Endothelial cell of umbilical vein (primary cell): ENCODE data around the gene POU3F1. TPM values are rescaled to one million over a fixed set of nuclear protein-coding genes. Genes with fewer than 3 reads are reported as not detected.

Experiments used
- BruUV-seq: library from RNA; stranded (reverse); fragments of 400-500 nt; replicated peaks from 2 replicates; lab custom pipeline; 2021; lab: Mats Ljungman, UMichigan
- CTCF ChIA-PET: fragments of 300-600, 350-600 bp; sonication (Branson Sonifier 250); formaldehyde crosslinking; loops from one replicate; lab custom pipeline; 2021; ENCODE audit warnings: antibody characterized with exemption, inconsistent platforms; lab: Charles Lee
- POLR2A ChIA-PET: fragments of 300-600, 350-600 bp; sonication (Branson Sonifier 250); formaldehyde crosslinking; loops from one replicate; lab custom pipeline; 2021; ENCODE audit warnings: antibody characterized with exemption, inconsistent platforms; lab: Charles Lee
- DNase-seq: peaks from one replicate; pipeline ENCODE4 v3.0.0-alpha.2; 2011; ENCODE audit warnings: low read depth, low spot score
- FAIRE-seq: peaks from 2 replicates; lab custom pipeline; 2011; peaks lifted over from hg19 to GRCh38; lab: Jason Lieb, UNC
- H2AFZ ChIP-seq: 2 replicates; pipeline ENCODE4 v1.6.0; 2012; ENCODE audit warnings: low read depth, low read length, control low read depth, inconsistent platforms
- H3K27ac ChIP-seq: 2 replicates; pipeline ENCODE4 v1.5.1; 2011; ENCODE audit warnings: low read depth, mild to moderate bottlenecking, control low read depth, low read length, moderate library complexity; ENCODE audit not compliant: insufficient read depth
- H3K27me3 ChIP-seq, 2 experiments: 2 replicates each; pipeline versions ENCODE4 v1.6.0 to v1.6.1; 2011; ENCODE audit warnings: low read length in 2 of 2, mixed read lengths in 1 of 2; ENCODE audit not compliant: control insufficient read depth in 2 of 2, insufficient read depth in 2 of 2
- H3K36me3 ChIP-seq, 2 experiments: 2 replicates in 1 of 2; 3 replicates in 1 of 2; pipeline ENCODE4 v1.5.1; 2011; ENCODE audit warnings: low read length in 2 of 2, mild to moderate bottlenecking in 1 of 2, moderate library complexity in 1 of 2; ENCODE audit not compliant: control insufficient read depth in 2 of 2, insufficient read depth in 2 of 2; ENCODE audit errors: extremely low read depth in 1 of 2
- H3K4me1 ChIP-seq: 3 replicates; pipeline ENCODE4 v1.5.1; 2011; ENCODE audit warnings: mild to moderate bottlenecking, low read length; ENCODE audit not compliant: control insufficient read depth, insufficient read depth; ENCODE audit errors: extremely low read depth
- H3K4me2 ChIP-seq: 2 replicates; pipeline ENCODE4 v1.6.1; 2011; ENCODE audit warnings: low read length, control low read depth, mixed read lengths; ENCODE audit not compliant: insufficient read depth
- H3K4me3 ChIP-seq, 3 experiments: fragments of 200-600 bp in 1 of 3; sonication (generic), shearing (Covaris generic) in 1 of 3; replicated peaks in 1 of 3; 2 replicates each; pipeline ENCODE4 v1.5.1; 2011 to 2016; ENCODE audit warnings: control low read depth in 3 of 3, low read length in 3 of 3, mild to moderate bottlenecking in 2 of 3, inconsistent platforms in 1 of 3, low read depth in 1 of 3, moderate library complexity in 1 of 3; ENCODE audit not compliant: insufficient read depth in 1 of 3
- H3K79me2 ChIP-seq: 2 replicates; pipeline ENCODE4 v1.6.0; 2012; ENCODE audit warnings: low read length, inconsistent platforms; ENCODE audit not compliant: control insufficient read depth, insufficient read depth
- H3K9ac ChIP-seq: replicated peaks from 2 replicates; pipeline ENCODE3; 2011; ENCODE audit warnings: low read length, control low read depth; ENCODE audit not compliant: insufficient read depth; ENCODE audit errors: extremely low read depth
- H3K9me1 ChIP-seq: replicated peaks from 3 replicates; pipeline ENCODE4 v1.6.0; 2011; ENCODE audit warnings: mild to moderate bottlenecking, low read length; ENCODE audit not compliant: control insufficient read depth, insufficient read depth; ENCODE audit errors: extremely low read depth
- H3K9me3 ChIP-seq: replicated peaks from 2 replicates; pipeline ENCODE4 v1.5.1; 2012; ENCODE audit warnings: low read length, inconsistent platforms; ENCODE audit not compliant: control insufficient read depth, insufficient read depth
- H4K20me1 ChIP-seq: replicated peaks from 2 replicates; pipeline ENCODE3; 2011; ENCODE audit warnings: mild to moderate bottlenecking, low read length; ENCODE audit not compliant: control insufficient read depth, insufficient read depth; ENCODE audit errors: extremely low read depth
- EZH2 ChIP-seq: IDR thresholded peaks from 2 replicates; pipeline ENCODE4 v1.6.1; 2012; ENCODE audit warnings: borderline replicate concordance, low read depth, mild to moderate bottlenecking, moderate library complexity, low read length, inconsistent platforms; ENCODE audit not compliant: severe bottlenecking
- FOS ChIP-seq: IDR thresholded peaks from 2 replicates; pipeline ENCODE4 v1.6.1; 2011; ENCODE audit warnings: mild to moderate bottlenecking, low read length, moderate library complexity, borderline replicate concordance; ENCODE audit not compliant: insufficient read depth
- GATA2 ChIP-seq: IDR thresholded peaks from 2 replicates; pipeline ENCODE4 v1.7.0; 2011; ENCODE audit warnings: low read depth, mild to moderate bottlenecking, moderate library complexity, mixed read lengths, low read length; ENCODE audit not compliant: insufficient read length, insufficient read depth
- JUN ChIP-seq: IDR thresholded peaks from 2 replicates; pipeline ENCODE4 v1.6.1; 2011; ENCODE audit warnings: borderline replicate concordance, low read depth; ENCODE audit not compliant: insufficient read length, insufficient read depth
- MYC ChIP-seq: IDR thresholded peaks from one replicate; pipeline ENCODE4 v1.6.1; 2011; ENCODE audit warnings: mild to moderate bottlenecking, low read depth, low read length
- POLR2A ChIP-seq: IDR thresholded peaks from 2 replicates; pipeline ENCODE4 v1.6.1; 2012; ENCODE audit warnings: low read depth, mild to moderate bottlenecking, control low read depth, low read length
- POLR2AphosphoS5 ChIP-seq: IDR thresholded peaks from 2 replicates; pipeline ENCODE4 v1.6.1; 2012; ENCODE audit warnings: low read depth, mild to moderate bottlenecking, control low read depth, low read length, moderate library complexity; ENCODE audit not compliant: insufficient read depth
- dilution Hi-C: fragments of 300-500 bp; cut with MboI; formaldehyde crosslinking; loops from one replicate; pipeline ENCODE4 v1.15.0; 2019; ENCODE audit warnings: low sequenced_read_pairs; ENCODE audit not compliant: extremely low pct_ligation_motif_present
- intact Hi-C: fragments of 100-400 bp; cut with micrococcal nuclease; formaldehyde crosslinking; loops from one replicate; pipeline ENCODE4 v1.10.0; 2022
- polyA plus RNA-seq, 4 experiments: library from polyadenylated mRNA; depleted of rRNA in 3 of 4; stranded (reverse) in 3 of 4; unstranded in 1 of 4; fragments of >200 nt; gene quantifications; 2 replicates each; pipeline versions ENCODE4 v1.2.1 to v1.2.3, GENCODE V29; 2011 to 2012; ENCODE audit warnings: missing spikeins in 1 of 4
- total RNA-seq: library from RNA; stranded (reverse); gene quantifications from 2 replicates; pipeline ENCODE4 v1.2.3, GENCODE V29; 2021
- TF ChIP-seq, protein P1 (sequence below), 2 donors: IDR thresholded peaks; 1 replicate in 1 of 2; 2 replicates in 1 of 2; pipeline ENCODE4 v1.5.1; 2011; ENCODE audit warnings: low read length in 2 of 2, mild to moderate bottlenecking in 2 of 2, moderate library complexity in 2 of 2, control low read depth in 1 of 2, inconsistent platforms in 1 of 2, low read depth in 1 of 2; ENCODE audit not compliant: insufficient read depth in 1 of 2; ENCODE audit errors: extremely low read depth in 1 of 2
- TF ChIP-seq, protein P2 (sequence below): IDR thresholded peaks from 2 replicates; pipeline ENCODE4 v1.6.1; 2011; ENCODE audit not compliant: insufficient read depth, insufficient read length

POU3F1 gene
- total and polyA plus RNA-seq, 2 donors (not counting 3 experiments of a cell fraction or from before 2014, with no cell fraction given), result not detected

DNA sequence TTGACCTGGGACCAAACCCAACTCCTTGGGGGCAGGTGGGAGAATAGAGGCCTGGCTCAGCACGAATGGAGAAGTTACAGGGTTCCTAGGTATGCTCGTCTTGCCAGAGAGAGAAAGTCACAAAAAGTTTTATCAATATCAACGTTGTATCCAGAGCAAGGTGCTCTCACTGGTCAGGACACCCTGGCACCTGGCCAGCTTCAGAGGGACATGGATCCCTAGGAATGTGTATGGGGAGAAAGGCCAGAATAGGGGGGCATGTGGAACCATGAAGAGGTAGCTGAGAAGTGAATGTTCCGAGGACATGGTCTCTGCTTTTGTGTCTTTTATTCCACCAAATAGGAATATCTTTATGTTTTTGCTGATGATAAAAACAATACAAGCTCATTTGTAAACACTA, 9.4 kb upstream of the POU3F1 start:
- intact Hi-C loops (no loop called here), dilution Hi-C loops (no loop called here)
- TF ChIP-seq EZH2, result no peak
- no peak for TF ChIP-seq POLR2AphosphoS5
- TF ChIP-seq MYC, result no peak
- TF ChIP-seq, protein P1, sequence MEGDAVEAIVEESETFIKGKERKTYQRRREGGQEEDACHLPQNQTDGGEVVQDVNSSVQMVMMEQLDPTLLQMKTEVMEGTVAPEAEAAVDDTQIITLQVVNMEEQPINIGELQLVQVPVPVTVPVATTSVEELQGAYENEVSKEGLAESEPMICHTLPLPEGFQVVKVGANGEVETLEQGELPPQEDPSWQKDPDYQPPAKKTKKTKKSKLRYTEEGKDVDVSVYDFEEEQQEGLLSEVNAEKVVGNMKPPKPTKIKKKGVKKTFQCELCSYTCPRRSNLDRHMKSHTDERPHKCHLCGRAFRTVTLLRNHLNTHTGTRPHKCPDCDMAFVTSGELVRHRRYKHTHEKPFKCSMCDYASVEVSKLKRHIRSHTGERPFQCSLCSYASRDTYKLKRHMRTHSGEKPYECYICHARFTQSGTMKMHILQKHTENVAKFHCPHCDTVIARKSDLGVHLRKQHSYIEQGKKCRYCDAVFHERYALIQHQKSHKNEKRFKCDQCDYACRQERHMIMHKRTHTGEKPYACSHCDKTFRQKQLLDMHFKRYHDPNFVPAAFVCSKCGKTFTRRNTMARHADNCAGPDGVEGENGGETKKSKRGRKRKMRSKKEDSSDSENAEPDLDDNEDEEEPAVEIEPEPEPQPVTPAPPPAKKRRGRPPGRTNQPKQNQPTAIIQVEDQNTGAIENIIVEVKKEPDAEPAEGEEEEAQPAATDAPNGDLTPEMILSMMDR (IDR thresholded peaks at IDR 0.05; ENCODE audit: extremely low read depth in 1 of 2, insufficient read depth in 1 of 2, low read depth in 1 of 2, low read length in 2 of 2), result no peak
- no peak for TF ChIP-seq GATA2
- no peak for TF ChIP-seq FOS
- no peak for TF ChIP-seq POLR2A
- TF ChIP-seq JUN, result no peak
- TF ChIP-seq, protein P2, sequence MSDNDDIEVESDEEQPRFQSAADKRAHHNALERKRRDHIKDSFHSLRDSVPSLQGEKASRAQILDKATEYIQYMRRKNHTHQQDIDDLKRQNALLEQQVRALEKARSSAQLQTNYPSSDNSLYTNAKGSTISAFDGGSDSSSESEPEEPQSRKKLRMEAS, result no peak
- Histone ChIP-seq H3K9ac (no peak overlapping the region), H4K20me1 (no peaks in the 10 kb centered on the region), H3K79me2 (no peaks in the 10 kb centered on the region), H2AFZ (no peak overlapping the region), H3K9me3 (no peaks in the 10 kb centered on the region), H3K4me1 (no peaks in the 10 kb centered on the region), H3K4me2 (no peak overlapping the region), H3K4me3 (no peak overlapping the region), H3K27ac (no peak overlapping the region), H3K9me1 (no peaks in the 10 kb centered on the region), H3K36me3 (no peaks in the 10 kb centered on the region), H3K27me3 (no peaks in the 10 kb centered on the region)
- FAIRE-seq (no peak), DNase-seq (no peak)
- BruUV-seq, result no TSS peak
- POLR2A ChIA-PET, result no interaction called here
- CTCF ChIA-PET, result interaction anchor here (0.6 to 1.9 kb wide), 4 partner anchors 14 to 30 kb away, joined by 3 to 5 read pairs (median 4); no protein-coding TSS in a partner anchor
